PC-9 (cell line): ENCODE results near the gene GRK2.

ENCODE experiments used
- CTCF ChIP-seq: fragments of 200-600 bp; sonication (generic); conservative IDR thresholded peaks from 2 replicates; pipeline ENCODE4 v1.6.1; 2017; ENCODE audit warnings: mixed run types, antibody characterized with exemption, mild to moderate bottlenecking, moderate library complexity
- EZH2 ChIP-seq: fragments of 200-600 bp; sonication (generic); IDR thresholded peaks from 2 replicates; pipeline ENCODE4 v1.8.0; 2017; ENCODE audit warnings: antibody characterized with exemption, low read depth

- TF ChIP-seq CTCF (no peak), EZH2 (no peak)
These were observed 46.1 kb downstream of the GRK2 start for GRCh38 chr11:67312187-67313021.
